Measurements from ENCODE around the gene UBE2D2. TPM values are rescaled to one million over a fixed set of nuclear protein-coding genes. Genes with fewer than 3 reads are reported as not detected.
A peak's percentile ranks its signal among the peaks of the same experiment; 100 is the strongest.

UBE2D2 gene
- total RNA-seq, 1 donor from 2014 or later = 214 TPM

DNA sequence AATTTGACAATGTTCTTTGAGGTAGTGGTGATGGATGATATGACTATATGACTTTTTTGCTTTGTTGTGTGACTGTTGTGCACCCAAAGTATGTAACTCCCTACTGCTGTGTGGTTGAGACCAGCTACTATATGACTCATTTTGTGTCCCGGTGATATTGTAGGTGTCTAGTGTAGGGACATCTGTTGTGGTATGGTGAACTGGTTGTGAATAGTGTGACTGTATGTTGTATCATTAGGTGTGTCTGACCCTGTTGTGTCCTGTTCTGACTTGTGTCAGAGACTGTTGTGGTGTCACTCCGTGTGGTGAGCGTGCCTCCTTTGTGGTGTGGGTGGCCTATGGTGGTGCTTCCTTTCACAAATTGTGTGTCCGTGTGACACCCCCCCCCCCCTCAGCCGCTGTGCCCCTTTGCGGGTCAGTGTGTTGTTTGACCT lies 75.9 kb downstream of the UBE2D2 start:
- no peaks in the 10 kb centered on the region for H3K9me3 Mint-ChIP-seq (ENCODE audit: unreplicated experiment)
- H3K36me3 Mint-ChIP-seq (ENCODE audit: low read depth, unreplicated experiment) = peaks cover 13% of the 10 kb centered on the region
- no peak for DNase-seq (ENCODE audit: low spot score)
- peak overlapping the region; percentile 61 for H3K27ac Mint-ChIP-seq (ENCODE audit: unreplicated experiment)
- peaks cover 38% of the 10 kb centered on the region for H3K4me1 Mint-ChIP-seq (ENCODE audit: unreplicated experiment)
- H3K27me3 Mint-ChIP-seq (ENCODE audit: unreplicated experiment) = peaks cover 13% of the 10 kb centered on the region
- H3K4me3 Mint-ChIP-seq (ENCODE audit: unreplicated experiment) = peak overlapping the region; percentile 64
- TF ChIP-seq, protein P1, sequence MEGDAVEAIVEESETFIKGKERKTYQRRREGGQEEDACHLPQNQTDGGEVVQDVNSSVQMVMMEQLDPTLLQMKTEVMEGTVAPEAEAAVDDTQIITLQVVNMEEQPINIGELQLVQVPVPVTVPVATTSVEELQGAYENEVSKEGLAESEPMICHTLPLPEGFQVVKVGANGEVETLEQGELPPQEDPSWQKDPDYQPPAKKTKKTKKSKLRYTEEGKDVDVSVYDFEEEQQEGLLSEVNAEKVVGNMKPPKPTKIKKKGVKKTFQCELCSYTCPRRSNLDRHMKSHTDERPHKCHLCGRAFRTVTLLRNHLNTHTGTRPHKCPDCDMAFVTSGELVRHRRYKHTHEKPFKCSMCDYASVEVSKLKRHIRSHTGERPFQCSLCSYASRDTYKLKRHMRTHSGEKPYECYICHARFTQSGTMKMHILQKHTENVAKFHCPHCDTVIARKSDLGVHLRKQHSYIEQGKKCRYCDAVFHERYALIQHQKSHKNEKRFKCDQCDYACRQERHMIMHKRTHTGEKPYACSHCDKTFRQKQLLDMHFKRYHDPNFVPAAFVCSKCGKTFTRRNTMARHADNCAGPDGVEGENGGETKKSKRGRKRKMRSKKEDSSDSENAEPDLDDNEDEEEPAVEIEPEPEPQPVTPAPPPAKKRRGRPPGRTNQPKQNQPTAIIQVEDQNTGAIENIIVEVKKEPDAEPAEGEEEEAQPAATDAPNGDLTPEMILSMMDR (IDR thresholded peaks at IDR 0.05; ENCODE audit: unreplicated experiment) = no peak

DNA sequence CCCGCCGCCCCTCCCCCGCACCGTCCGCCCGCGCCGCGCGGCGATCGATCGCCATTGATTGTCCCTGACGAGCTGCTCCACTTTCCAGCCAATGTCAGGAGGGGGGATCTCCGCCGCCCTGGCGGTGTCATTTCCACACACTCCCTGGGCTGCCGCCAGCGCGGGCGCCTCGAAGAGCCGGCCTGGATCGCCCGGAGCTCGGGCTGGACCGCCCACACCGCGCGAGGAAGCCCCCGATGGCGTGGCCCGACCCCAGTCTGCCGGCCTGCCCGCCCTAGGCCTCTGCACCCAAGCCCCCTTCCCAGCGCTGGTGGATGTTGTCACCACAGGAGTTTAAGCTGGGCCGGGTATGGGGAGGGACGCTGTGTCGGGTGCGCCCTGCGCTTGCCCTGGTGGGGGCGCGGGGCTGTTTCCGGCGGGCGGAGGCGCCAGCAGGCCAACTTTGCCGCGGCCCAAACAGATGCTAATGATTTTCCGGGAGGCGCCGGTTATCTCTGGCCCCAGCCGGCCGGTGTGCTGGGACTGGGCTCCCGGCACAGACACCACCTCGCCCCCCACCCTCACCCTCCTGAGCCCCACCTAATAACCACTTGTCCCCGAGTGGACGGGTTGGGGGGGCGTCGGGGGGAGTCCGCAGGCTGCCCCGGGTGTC lies 76.4 kb downstream of the UBE2D2 start:
- peak; percentile 82 for DNase-seq (ENCODE audit: low spot score)
- Mint-ChIP-seq H3K27me3 (ENCODE audit: unreplicated experiment) (peaks cover 14% of the 10 kb centered on the region), H3K4me1 (ENCODE audit: unreplicated experiment) (peaks cover 39% of the 10 kb centered on the region)

DNA sequence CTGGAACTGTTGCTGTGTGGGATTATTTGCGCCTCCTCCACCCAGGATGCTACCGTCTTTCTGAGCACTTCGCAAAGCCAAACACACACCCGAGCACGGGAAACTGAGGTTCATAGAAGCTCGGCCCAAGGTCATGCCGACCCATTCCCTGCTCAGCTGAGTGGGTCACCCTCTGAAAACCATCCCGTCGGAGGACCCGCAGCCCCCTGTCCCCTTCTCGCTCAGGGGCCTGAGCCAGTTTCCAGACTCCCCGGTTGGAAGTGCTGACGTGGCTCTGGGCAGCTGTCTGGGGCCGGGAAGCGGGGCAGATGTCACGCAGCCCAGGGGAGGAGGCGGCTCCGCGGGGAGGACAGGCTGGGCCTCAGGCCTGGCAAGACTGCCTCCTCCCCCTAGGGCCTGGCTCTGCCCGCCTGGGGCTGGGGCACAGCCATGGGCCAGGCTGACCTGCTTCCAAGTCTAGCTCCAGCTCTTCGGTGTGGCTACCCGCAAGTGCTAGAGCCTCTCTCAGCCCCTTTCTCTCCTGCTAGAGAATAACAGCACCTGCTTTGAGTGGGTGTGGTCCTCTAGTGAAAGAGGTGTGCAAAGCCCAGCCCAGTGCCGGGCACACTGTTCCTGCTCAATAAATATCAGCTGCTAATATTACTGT lies 77.1 kb downstream of the UBE2D2 start:
- H3K27ac Mint-ChIP-seq (ENCODE audit: unreplicated experiment) = peak overlapping the region; percentile 18
- peaks cover 14% of the 10 kb centered on the region for H3K27me3 Mint-ChIP-seq (ENCODE audit: unreplicated experiment)
- TF ChIP-seq, protein P1 (IDR thresholded peaks at IDR 0.05; ENCODE audit: unreplicated experiment) = no peak
- DNase-seq (ENCODE audit: low spot score) = peak; percentile 55
- H3K4me1 Mint-ChIP-seq (ENCODE audit: unreplicated experiment) = peaks cover 38% of the 10 kb centered on the region
- H3K4me3 Mint-ChIP-seq (ENCODE audit: unreplicated experiment) = no peak overlapping the region
- H3K36me3 Mint-ChIP-seq (ENCODE audit: low read depth, unreplicated experiment) = peaks cover 9% of the 10 kb centered on the region
- no peaks in the 10 kb centered on the region for H3K9me3 Mint-ChIP-seq (ENCODE audit: unreplicated experiment)

More for the DNA sequence above, 76.4 kb downstream of the UBE2D2 start:
- peaks cover 9% of the 10 kb centered on the region for H3K36me3 Mint-ChIP-seq (ENCODE audit: low read depth, unreplicated experiment)
- H3K9me3 Mint-ChIP-seq (ENCODE audit: unreplicated experiment) = no peaks in the 10 kb centered on the region
- no peak overlapping the region for H3K4me3 Mint-ChIP-seq (ENCODE audit: unreplicated experiment)
- TF ChIP-seq, protein P1 (IDR thresholded peaks at IDR 0.05; ENCODE audit: unreplicated experiment) = peak; percentile 15
- peak overlapping the region; percentile 18 for H3K27ac Mint-ChIP-seq (ENCODE audit: unreplicated experiment)

DNA sequence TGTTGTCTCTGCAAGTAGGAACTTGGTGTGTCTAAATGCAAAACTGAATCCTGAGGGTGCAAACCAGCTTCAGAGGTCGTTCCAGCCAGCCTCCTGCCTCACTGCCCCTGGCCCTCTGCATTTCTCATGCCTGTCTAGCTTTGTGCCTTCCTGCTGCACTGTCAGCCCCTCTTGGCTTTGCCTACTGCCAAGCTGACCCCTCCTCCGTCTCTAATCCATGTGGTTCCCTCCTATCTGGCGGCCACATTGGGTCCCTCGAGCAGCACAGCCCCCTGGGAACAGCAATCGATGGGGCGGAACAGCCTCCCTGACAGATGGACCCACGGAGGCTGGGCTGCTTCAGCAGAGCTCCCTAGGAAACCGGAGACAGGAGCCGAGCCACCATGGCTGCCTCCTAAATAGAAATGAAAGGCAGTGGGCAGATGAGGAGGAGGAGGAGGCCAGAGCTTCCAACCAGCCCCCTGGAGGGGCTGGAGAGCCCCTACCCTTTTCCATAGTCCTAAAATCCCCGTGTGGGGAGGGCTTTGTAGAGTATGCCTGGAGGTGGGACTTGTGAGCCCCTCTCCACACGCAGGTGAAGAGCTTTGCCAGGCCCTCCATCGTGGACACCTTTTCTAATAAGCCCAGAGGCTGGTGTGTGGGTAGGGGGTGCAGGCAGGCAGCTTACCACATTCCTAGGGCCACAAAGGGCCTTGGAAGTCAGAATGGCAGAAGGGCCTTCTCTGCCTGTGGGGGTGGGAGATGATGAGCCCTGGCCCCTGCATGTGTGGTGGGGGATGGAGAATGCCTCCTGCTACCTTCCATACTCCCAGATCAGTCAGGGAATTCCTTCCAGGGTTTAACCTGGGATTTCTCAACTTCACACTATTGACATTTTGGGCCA lies 77.8 kb downstream of the UBE2D2 start:
- Mint-ChIP-seq H3K4me3 (ENCODE audit: unreplicated experiment) (peak overlapping the region; percentile 12), H3K36me3 (ENCODE audit: low read depth, unreplicated experiment) (peaks cover 9% of the 10 kb centered on the region), H3K4me1 (ENCODE audit: unreplicated experiment) (peaks cover 41% of the 10 kb centered on the region), H3K9me3 (ENCODE audit: unreplicated experiment) (no peaks in the 10 kb centered on the region), H3K27ac (ENCODE audit: unreplicated experiment) (no peak overlapping the region), H3K27me3 (ENCODE audit: unreplicated experiment) (peaks cover 15% of the 10 kb centered on the region)
- TF ChIP-seq, protein P1 (IDR thresholded peaks at IDR 0.05; ENCODE audit: unreplicated experiment) = no peak
- no peak for DNase-seq (ENCODE audit: low spot score)

Measured in endothelial cell (in vitro differentiated cells).